Measurements from ENCODE around the gene RAP1GDS1. TPM values are rescaled to one million over a fixed set of nuclear protein-coding genes. Genes with fewer than 3 reads are reported as not detected.

The RAP1GDS1 gene
- total RNA-seq, 2 donors from 2014 or later, result 34.0 to 37.9 TPM

DNA sequence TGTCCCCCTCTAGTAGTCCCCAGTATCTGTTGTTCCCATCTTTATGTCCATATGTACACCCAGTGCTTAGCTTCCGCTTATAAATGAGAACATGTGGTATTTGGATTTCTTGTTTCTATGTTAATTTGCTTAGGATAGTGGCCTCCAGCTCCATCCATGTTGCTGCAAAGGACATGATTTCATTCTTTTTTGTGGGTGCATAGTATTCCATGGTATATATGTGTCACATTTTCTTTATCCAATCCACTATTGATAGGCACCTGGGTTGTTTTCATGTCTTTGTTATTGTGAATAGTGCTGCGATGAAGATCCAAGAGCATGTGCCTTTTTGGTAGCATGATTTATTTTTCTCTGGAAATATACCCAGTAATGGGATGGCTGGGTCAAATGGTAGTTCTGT, 6.3 kb downstream of the RAP1GDS1 start:
- H3K4me1 Mint-ChIP-seq, result peaks cover 16% of the 10 kb centered on the region
- WGBS, 2 experiments (ENCODE audit: insufficient coverage in 1 of 2, insufficient read length in 1 of 2), result 100% methylated on average over 2 of the region's 2 CpGs; no CpG with 5 or more reads in 1 of the 2 experiments
- DNase-seq, result no peak
- Histone ChIP-seq H3K9ac (ENCODE audit: extremely low read depth, low read length, poor library complexity, severe bottlenecking) (no peak overlapping the region), H3K4me1 (ENCODE audit: control insufficient read depth, insufficient read depth, low read length) (no peaks in the 10 kb centered on the region), H3K36me3 (ENCODE audit: control insufficient read depth, insufficient read depth, low read length) (peaks cover 18% of the 10 kb centered on the region), H3K27me3 (ENCODE audit: control insufficient read depth, insufficient read depth, low read length, poor library complexity, severe bottlenecking) (no peaks in the 10 kb centered on the region), H3K27ac (ENCODE audit: low read depth, low read length) (no peak overlapping the region), H3K4me3 (ENCODE audit: low read length) (peak overlapping the region; percentile 8), H3K9me3 (ENCODE audit: control insufficient read depth, low read length) (peaks cover 39% of the 10 kb centered on the region)
- H3K27me3 Mint-ChIP-seq (ENCODE audit: insufficient read depth), result no peaks in the 10 kb centered on the region
- peaks cover 36% of the 10 kb centered on the region for H3K36me3 Mint-ChIP-seq (ENCODE audit: low read depth)
- H3K9me3 Mint-ChIP-seq, result peaks cover 17% of the 10 kb centered on the region
- H3K4me3 Mint-ChIP-seq, result no peak overlapping the region
- H3K27ac Mint-ChIP-seq, result no peak overlapping the region
- TF ChIP-seq, protein P1, sequence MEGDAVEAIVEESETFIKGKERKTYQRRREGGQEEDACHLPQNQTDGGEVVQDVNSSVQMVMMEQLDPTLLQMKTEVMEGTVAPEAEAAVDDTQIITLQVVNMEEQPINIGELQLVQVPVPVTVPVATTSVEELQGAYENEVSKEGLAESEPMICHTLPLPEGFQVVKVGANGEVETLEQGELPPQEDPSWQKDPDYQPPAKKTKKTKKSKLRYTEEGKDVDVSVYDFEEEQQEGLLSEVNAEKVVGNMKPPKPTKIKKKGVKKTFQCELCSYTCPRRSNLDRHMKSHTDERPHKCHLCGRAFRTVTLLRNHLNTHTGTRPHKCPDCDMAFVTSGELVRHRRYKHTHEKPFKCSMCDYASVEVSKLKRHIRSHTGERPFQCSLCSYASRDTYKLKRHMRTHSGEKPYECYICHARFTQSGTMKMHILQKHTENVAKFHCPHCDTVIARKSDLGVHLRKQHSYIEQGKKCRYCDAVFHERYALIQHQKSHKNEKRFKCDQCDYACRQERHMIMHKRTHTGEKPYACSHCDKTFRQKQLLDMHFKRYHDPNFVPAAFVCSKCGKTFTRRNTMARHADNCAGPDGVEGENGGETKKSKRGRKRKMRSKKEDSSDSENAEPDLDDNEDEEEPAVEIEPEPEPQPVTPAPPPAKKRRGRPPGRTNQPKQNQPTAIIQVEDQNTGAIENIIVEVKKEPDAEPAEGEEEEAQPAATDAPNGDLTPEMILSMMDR (conservative IDR thresholded peaks at IDR 0.05), result no peak

DNA sequence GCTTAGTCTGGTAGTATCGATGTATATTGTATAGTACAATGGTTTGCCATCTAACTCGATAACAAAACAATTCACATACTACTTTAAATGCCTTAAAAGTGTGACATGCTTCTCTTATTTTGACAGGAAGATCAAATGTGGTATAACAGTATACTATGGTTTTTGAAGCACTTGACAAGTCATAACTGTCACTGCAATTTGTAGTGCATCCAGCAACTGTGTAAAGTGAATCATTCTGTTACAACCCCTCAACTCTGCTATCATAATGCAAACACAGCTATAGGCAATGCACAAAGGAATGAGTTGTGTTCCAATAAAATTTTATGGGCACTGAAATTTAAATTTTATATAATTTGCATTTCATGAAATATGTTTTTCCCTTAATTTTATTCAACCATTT, 14.0 kb downstream of the RAP1GDS1 start:
- TF ChIP-seq, protein P1 (conservative IDR thresholded peaks at IDR 0.05), result no peak
- H3K4me1 Mint-ChIP-seq, result peaks cover 4% of the 10 kb centered on the region
- H3K36me3 Mint-ChIP-seq (ENCODE audit: low read depth), result peaks cover 39% of the 10 kb centered on the region
- H3K9ac ChIP-seq (ENCODE audit: extremely low read depth, low read length, poor library complexity, severe bottlenecking), result no peak overlapping the region
- H3K4me1 ChIP-seq (ENCODE audit: control insufficient read depth, insufficient read depth, low read length), result no peaks in the 10 kb centered on the region
- peaks cover 48% of the 10 kb centered on the region for H3K9me3 ChIP-seq (ENCODE audit: control insufficient read depth, low read length)
- no peaks in the 10 kb centered on the region for H3K27me3 ChIP-seq (ENCODE audit: control insufficient read depth, insufficient read depth, low read length, poor library complexity, severe bottlenecking)
- H3K27ac Mint-ChIP-seq, result no peak overlapping the region
- DNase-seq, result no peak
- no peaks in the 10 kb centered on the region for H3K27me3 Mint-ChIP-seq (ENCODE audit: insufficient read depth)
- no peak overlapping the region for H3K4me3 ChIP-seq (ENCODE audit: low read length)
- H3K9me3 Mint-ChIP-seq, result peaks cover 47% of the 10 kb centered on the region
- H3K4me3 Mint-ChIP-seq, result no peak overlapping the region
- no peak overlapping the region for H3K27ac ChIP-seq (ENCODE audit: low read depth, low read length)
- 100% methylated on average over 1 of the region's 2 CpGs; no CpG with 5 or more reads in 1 of the 2 experiments for WGBS, 2 experiments (ENCODE audit: insufficient coverage in 1 of 2, insufficient read length in 1 of 2)
- H3K36me3 ChIP-seq (ENCODE audit: control insufficient read depth, insufficient read depth, low read length), result peaks cover 22% of the 10 kb centered on the region

DNA sequence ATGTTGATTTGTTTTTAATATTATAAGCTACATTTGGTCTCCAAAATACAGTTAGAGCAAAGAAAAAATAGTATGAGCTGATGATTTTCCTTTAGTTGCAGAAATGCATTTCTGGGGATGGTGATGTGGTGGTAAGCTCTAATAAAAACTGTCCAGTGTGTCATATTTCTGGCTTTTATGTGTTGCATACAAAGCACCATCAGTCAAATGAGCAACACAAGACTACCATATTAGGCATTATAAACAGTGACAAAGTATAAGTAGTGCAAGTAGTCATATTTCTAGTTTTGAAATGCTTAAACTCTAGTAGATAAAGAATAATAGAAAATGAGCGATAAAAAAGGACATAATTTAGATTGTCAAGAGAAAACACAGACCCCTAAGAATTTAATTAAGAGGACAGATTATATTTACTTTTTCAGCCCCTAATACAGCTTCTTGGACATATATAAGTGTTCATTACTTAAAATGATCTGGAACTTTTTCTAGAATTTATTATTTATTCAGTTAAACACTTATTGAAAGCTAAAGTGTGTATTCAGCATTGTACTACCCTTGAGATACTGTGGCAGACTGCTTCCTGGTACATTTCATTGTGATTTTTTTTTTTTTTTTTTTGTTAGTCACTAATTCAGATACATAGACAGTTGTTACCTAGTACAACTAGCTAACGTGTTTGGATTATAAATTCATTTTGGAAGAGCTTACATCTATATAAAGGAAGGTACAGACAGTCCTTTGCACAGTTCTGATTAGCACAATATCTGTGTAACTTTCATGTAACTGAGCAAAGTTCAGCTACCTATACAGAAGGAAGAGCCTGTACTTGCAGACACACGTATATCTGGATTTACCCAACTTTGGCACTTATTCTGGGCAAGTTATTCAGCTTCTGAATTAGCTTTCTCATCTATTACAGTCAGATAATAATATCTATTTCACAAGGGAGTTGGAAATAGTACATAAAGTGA, 22.3 kb downstream of the RAP1GDS1 start:
- Histone ChIP-seq H3K27me3 (ENCODE audit: control insufficient read depth, insufficient read depth, low read length, poor library complexity, severe bottlenecking) (no peaks in the 10 kb centered on the region), H3K4me1 (ENCODE audit: control insufficient read depth, insufficient read depth, low read length) (peaks cover 6% of the 10 kb centered on the region), H3K4me3 (ENCODE audit: low read length) (no peak overlapping the region), H3K9me3 (ENCODE audit: control insufficient read depth, low read length) (no peaks in the 10 kb centered on the region), H3K9ac (ENCODE audit: extremely low read depth, low read length, poor library complexity, severe bottlenecking) (no peak overlapping the region), H3K36me3 (ENCODE audit: control insufficient read depth, insufficient read depth, low read length) (no peaks in the 10 kb centered on the region), H3K27ac (ENCODE audit: low read depth, low read length) (no peak overlapping the region)
- Mint-ChIP-seq H3K27ac (no peak overlapping the region), H3K4me1 (peaks cover 12% of the 10 kb centered on the region), H3K9me3 (peaks cover 18% of the 10 kb centered on the region), H3K4me3 (no peak overlapping the region), H3K36me3 (ENCODE audit: low read depth) (peaks cover 3% of the 10 kb centered on the region), H3K27me3 (ENCODE audit: insufficient read depth) (no peaks in the 10 kb centered on the region)
- WGBS, 2 experiments (ENCODE audit: insufficient coverage in 1 of 2, insufficient read length in 1 of 2), result 98% methylated on average over 3 of the region's 3 CpGs; no CpG with 5 or more reads in 1 of the 2 experiments
- TF ChIP-seq, protein P1 (conservative IDR thresholded peaks at IDR 0.05), result no peak
- DNase-seq, result no peak
